Heart right ventricle (tissue), 16 donors: Measurements from ENCODE around the gene AGFG1. TPM values are rescaled to one million over a fixed set of nuclear protein-coding genes. Genes with fewer than 3 reads are reported as not detected.

Experiments
- ATAC-seq, 8 donors: fragments of 200-7000 bp; cut with Tn5 transposase; one replicate each; pipeline ENCODE4 v1.9.1; 2020; ENCODE audit warnings: mild to moderate bottlenecking in 8 of 8, moderate library complexity in 8 of 8, moderate number of reproducible peaks in 1 of 8
- DNase-seq, 2 donors: peaks; one replicate each; pipeline ENCODE4 v3.0.0-alpha.2; 2020
- H3K27ac ChIP-seq, 10 donors: fragments of 200-600 bp; sonication (generic) in 2 of 10; one replicate each; pipeline versions ENCODE4 v1.5.0 to v1.8.0; 2020 to 2022; ENCODE audit warnings: mild to moderate bottlenecking in 3 of 10
- H3K27me3 ChIP-seq, 7 donors: fragments of 200-600 bp; one replicate each; pipeline ENCODE4 v1.8.0; 2021 to 2022; ENCODE audit warnings: mild to moderate bottlenecking in 2 of 7
- H3K36me3 ChIP-seq, 9 donors: fragments of 200-600 bp; sonication (generic) in 1 of 9; one replicate each; pipeline versions ENCODE4 v1.5.0 to v1.8.0; 2020 to 2022; ENCODE audit warnings: mild to moderate bottlenecking in 2 of 9
- H3K4me1 ChIP-seq, 9 donors: fragments of 200-600 bp; sonication (generic) in 1 of 9; one replicate each; pipeline versions ENCODE4 v1.5.0 to v1.8.0; 2020 to 2022; ENCODE audit warnings: mild to moderate bottlenecking in 4 of 9
- H3K4me3 ChIP-seq, 10 donors: fragments of 200-600 bp; sonication (generic) in 2 of 10; one replicate each; pipeline versions ENCODE4 v1.5.0 to v1.8.0; 2020 to 2022; ENCODE audit warnings: mild to moderate bottlenecking in 7 of 10, moderate library complexity in 2 of 10
- H3K9me3 ChIP-seq, 11 donors: fragments of 200-600 bp in 10 of 11; sonication (generic) in 2 of 11; one replicate each; pipeline versions ENCODE4 v1.5.0 to v1.8.0; 2013 to 2022; ENCODE audit warnings: mild to moderate bottlenecking in 2 of 11, control low read depth in 1 of 11, moderate library complexity in 1 of 11
- CTCF ChIP-seq, 9 donors: fragments of 200-600 bp; sonication (generic) in 2 of 9; IDR thresholded peaks; one replicate each; pipeline versions ENCODE4 v1.5.0 to v1.8.0; 2021 to 2022; ENCODE audit warnings: antibody characterized with exemption in 9 of 9, mild to moderate bottlenecking in 5 of 9, moderate library complexity in 1 of 9
- WGBS, 2 donors: extraction: QIAGEN DNeasy Blood & Tissue Kit; methylation state at CpG; one replicate each; pipeline ENCODE4 v1.1.7; 2013; ENCODE audit warnings: inconsistent platforms in 1 of 2; 5-methylcytosine and 5-hydroxymethylcytosine counted together
- intact Hi-C, 10 donors: fragments of 100-400 bp; cut with DNase I; formaldehyde crosslinking; loops; one replicate each; pipeline versions ENCODE4 v1.11.1 to v1.14.2; 2022
- polyA plus RNA-seq, 2 donors: library from polyadenylated mRNA; stranded (reverse); fragments of 200-250 nt; gene quantifications; one replicate each; pipeline ENCODE4 v1.2.3, GENCODE V29; 2013
- total RNA-seq, 10 donors: library from RNA; stranded (reverse); fragmentation: NEBNext Ultra II Directional in 3 of 10; extraction: Animal tissue kit (Norgen Biotek cat#: 25700) in 3 of 10; gene quantifications; one replicate each; pipeline versions ENCODE4 v1.2.1 to v1.2.4, GENCODE V29; 2021 to 2023
- donor health status: Arrhythmogenic right ventricular cardiomyopathy.
- donor health status: ischemic (EF 13 %, LVEDD 7.1; RV severe dilation, severe dysfunction).
- donor health status: healthy with polysubstance abuse.
- donor health status: DM: no; HTN: yes; CAD: no.
- donor health status: DM: no; HTN: no; CAD: no.
- donor health status: ischemic (EF 25% LVEDD 6.9; RV normal size, moderate dysfunction).
- donor health status: ischemic (EF 25% LVEDD 5.7; RV mildly dilated, moderate dysfunction).
- donor health status: healthy.
- donor health status: DM: yes; HTN: yes; CAD: no.
- donor health status: Ischemic cardiomyopathy.
- donor health status: ischemic (EF 35%, LVEDD 5.7; RV mildly dilated, moderate dysfunction).
- donor health status: nonischemic (EF 11% LVEDD 7.7; RV severe dilation, severe dysfunction).
- donor health status: DM: yes; HTN: yes; CAD: no.
- donor health status: PGD.
- donor health status: ischemic (EF 29% LVEDD 5.4; RV normal size, mild dysfunction).
- donor health status: nonischemic (EF 23%, LVEDD 6.1; RV moderate dilation, normal function).

Gene AGFG1
- total and polyA plus RNA-seq, 12 donors, result 14.1 to 77.9 (median 57.5) TPM

GRCh38 chr2:227479865-227480475 lies 8.0 kb downstream of the AGFG1 start:
- Histone ChIP-seq H3K27ac (no peak overlapping the region), H3K4me1 (peaks cover 0 to 76% (median 47%) of the 10 kb centered on the region in 9 donors), H3K4me3 (no peak overlapping the region), H3K9me3 (peaks cover 0 to 3% (median 0%) of the 10 kb centered on the region in 11 donors), H3K27me3 (no peaks in the 10 kb centered on the region), H3K36me3 (peaks cover 0 to 11% (median 0%) of the 10 kb centered on the region in 9 donors)
- DNase-seq (no peak), ATAC-seq (peak in 7 of 8 donors; percentile 38 to 77 (median 65))
- peak in 8 of 9 donors; percentile 12 to 58 (median 40) for TF ChIP-seq CTCF (IDR thresholded peaks at IDR 0.05)
- intact Hi-C loops, result loop anchor here in 8 of 10 donors (2.0 to 10.0 kb wide), 6 partner anchors 32 to 287 kb away; no protein-coding TSS in a partner anchor
- WGBS, 2 donors, result 56 to 61% methylated on average over 2 of the region's 2 CpGs

DNA sequence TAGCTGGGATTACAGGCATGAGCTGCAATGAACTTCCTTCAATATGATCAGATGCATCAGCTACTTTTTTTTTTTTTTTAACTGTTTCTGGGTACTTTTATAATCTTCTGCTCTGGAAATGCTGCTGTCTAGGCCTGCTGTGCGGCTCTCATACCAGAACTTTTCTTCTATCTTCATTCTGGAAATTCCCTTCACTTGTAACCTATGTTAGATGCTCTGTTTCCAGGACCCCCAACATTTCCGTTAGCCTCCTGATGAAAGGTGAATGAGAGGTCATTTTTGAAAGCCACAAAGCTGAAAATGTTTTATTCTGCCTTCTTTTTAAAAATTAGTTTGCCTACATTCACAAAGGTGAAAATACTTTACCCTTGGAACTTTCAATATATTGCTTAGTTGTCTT lies 8.6 kb downstream of the AGFG1 start:
- no peak for TF ChIP-seq CTCF (IDR thresholded peaks at IDR 0.05)
- WGBS, 2 donors, result 74 to 77% methylated on average over 2 of the region's 2 CpGs

DNA sequence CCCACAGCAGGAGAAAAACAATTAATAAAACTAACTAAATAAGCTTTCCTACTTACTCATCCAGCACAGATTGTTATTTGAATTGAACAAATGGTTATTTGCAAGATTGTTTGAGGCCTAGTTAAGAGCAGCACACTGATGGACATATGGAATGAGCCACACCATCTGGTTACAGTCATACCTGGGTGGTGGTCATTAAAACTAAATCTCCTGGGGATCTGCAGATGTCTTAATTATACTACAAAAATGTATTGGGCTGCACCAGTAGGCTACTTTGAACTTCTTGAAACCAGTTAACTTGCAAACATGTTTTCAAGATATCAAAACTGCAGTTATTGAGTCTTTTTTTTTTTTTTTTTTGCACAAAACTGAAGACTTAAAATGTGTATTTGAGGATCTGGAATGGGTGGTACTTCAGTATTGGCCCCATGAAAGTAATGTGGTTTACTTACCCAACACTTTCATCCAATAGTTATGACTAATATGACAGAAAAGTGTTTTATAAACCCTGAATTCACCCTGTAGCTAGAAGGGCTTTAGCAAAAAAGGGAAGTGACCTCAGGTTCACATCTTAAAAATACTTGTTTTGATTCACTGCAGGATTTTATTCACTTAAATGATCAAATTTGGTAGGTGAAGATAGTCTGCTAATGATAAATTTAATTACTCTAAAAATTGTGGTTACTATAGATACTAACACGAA lies 10.8 kb downstream of the AGFG1 start:
- H3K4me3 ChIP-seq, result no peak overlapping the region
- H3K4me1 ChIP-seq, result peaks cover 0 to 79% (median 38%) of the 10 kb centered on the region in 9 donors
- no peak for ATAC-seq
- no peak for TF ChIP-seq CTCF (IDR thresholded peaks at IDR 0.05)
- peaks cover 0 to 17% (median 0%) of the 10 kb centered on the region in 11 donors for H3K9me3 ChIP-seq
- H3K27ac ChIP-seq, result peak overlapping the region in 1 of 10 donors; percentile 21
- intact Hi-C loops, result loop anchor here in 4 of 10 donors (5.0 to 10.0 kb wide), 3 partner anchors 175 to 285 kb away; no protein-coding TSS in a partner anchor
- no peak for DNase-seq
- H3K27me3 ChIP-seq, result no peaks in the 10 kb centered on the region
- 42 to 88% methylated on average over 1 of the region's 1 CpG for WGBS, 2 donors
- no peaks in the 10 kb centered on the region for H3K36me3 ChIP-seq

More for the DNA sequence above, 8.6 kb downstream of the AGFG1 start:
- no peak overlapping the region for H3K27ac ChIP-seq
- no peak overlapping the region for H3K4me3 ChIP-seq
- H3K36me3 ChIP-seq, result peaks cover 0 to 11% (median 0%) of the 10 kb centered on the region in 9 donors
- peaks cover 0 to 73% (median 43%) of the 10 kb centered on the region in 9 donors for H3K4me1 ChIP-seq
- ATAC-seq, result no peak
- H3K9me3 ChIP-seq, result peaks cover 0 to 9% (median 0%) of the 10 kb centered on the region in 11 donors
- DNase-seq, result no peak
- no peaks in the 10 kb centered on the region for H3K27me3 ChIP-seq
- intact Hi-C loops, result loop anchor here in 5 of 10 donors (2.0 to 10.0 kb wide), 4 partner anchors 177 to 287 kb away; no protein-coding TSS in a partner anchor

DNA sequence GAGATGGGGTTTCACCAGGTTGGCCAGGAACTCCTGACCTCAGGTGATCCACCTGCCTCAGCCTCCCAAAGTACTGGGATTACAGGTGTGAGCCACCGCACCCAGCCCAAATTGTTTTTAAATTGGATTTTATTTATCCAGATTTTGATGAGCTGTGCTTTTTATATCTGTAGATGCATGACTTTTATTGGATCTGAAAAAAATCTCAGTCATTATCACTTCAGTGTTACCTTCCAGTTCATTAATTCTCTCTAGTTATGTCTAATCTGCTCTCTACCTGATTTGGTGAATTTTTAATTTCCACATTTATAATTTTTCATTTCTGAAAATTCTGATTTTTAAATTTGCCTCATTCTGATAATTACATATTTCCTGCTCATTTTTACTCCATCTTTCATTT lies 13.5 kb downstream of the AGFG1 start:
- ATAC-seq (no peak), DNase-seq (no peak)
- peaks cover 0 to 77% (median 27%) of the 10 kb centered on the region in 9 donors for H3K4me1 ChIP-seq
- H3K4me3 ChIP-seq, result no peak overlapping the region
- no peaks in the 10 kb centered on the region for H3K36me3 ChIP-seq
- TF ChIP-seq CTCF (IDR thresholded peaks at IDR 0.05), result no peak
- WGBS, 2 donors, result 96 to 100% methylated on average over 1 of the region's 1 CpG
- H3K27me3 ChIP-seq, result no peaks in the 10 kb centered on the region
- intact Hi-C loops, result loop anchor here in 1 of 10 donors (10.0 kb wide), 1 partner anchor 279 kb away; no protein-coding TSS in a partner anchor
- H3K27ac ChIP-seq, result no peak overlapping the region
- peaks cover 0 to 17% (median 0%) of the 10 kb centered on the region in 11 donors for H3K9me3 ChIP-seq
